Measurements from ENCODE around the gene BMP6.

BMP6 gene

GRCh38 chr6:7747901-7748504 lies 22.1 kb downstream of the BMP6 start:
- DNase-seq, result no peak

DNA sequence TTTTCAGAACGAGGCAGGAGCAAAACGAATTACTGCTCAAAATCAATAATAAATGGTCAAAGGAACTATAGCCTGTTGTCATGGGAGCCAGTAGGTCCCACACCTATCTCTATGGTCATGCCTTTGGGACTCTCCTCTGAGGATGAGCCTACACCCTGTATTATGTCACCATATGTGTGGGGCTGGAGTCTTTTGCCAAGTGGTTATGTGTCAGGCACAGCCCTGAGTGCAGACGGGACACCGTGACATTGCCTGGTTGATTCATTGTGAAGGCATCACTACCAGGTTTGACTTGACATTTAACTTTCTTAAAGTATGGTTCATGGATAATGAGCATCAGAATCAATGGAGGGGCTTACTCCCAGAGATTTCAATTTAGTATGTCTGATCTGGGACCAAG lies 23.6 kb downstream of the BMP6 start:
- no peak for DNase-seq

- no peak for DNase-seq
These were observed 24.3 kb downstream of the BMP6 start for GRCh38 chr6:7750197-7750596.

GRCh38 chr6:7758456-7758855 lies 32.6 kb downstream of the BMP6 start:
- DNase-seq, result peak; percentile 37

DNA sequence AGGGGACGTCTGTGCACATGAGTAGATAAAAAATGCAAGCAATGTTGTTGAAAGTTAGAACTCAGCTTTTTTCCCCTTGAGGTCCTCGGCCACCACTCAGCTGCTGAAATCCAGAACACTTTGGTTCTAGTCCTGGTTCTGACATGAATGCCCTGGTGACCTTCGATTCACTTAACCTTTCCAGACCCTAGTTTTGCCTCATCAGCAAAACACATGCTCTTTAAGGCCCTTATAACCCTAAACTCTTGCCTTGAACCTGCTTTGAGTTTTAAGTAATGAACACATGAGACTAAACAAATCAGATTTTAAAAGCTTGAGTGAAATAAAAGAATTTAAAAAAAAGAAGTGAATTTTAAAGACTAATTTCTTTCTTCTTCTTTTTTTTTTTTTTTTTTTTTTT lies 33.4 kb downstream of the BMP6 start:
- DNase-seq, result no peak

DNA sequence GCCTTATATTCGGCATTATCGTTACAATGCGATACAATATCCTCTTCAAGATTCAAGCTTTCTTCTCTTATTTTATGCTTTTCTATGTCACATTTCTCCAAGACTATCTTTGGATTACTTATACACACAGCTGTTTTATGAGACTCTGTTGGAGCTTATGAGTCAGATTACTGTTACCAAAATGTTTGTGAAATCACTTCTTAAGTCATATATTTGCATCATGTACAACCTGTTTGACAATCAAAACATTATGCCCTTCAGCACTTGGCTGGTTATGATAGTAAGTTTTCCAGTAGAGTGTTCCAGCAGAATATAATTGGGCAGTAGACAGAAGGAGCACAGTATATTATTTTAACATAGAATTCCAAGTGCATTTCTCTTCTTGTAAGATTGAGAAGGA lies 35.2 kb downstream of the BMP6 start:
- DNase-seq, result no peak

- no peak for DNase-seq
These were observed 36.9 kb downstream of the BMP6 start for GRCh38 chr6:7762760-7763159.

- no peak for DNase-seq
These were observed 38.0 kb downstream of the BMP6 start for GRCh38 chr6:7763881-7764280.

DNA sequence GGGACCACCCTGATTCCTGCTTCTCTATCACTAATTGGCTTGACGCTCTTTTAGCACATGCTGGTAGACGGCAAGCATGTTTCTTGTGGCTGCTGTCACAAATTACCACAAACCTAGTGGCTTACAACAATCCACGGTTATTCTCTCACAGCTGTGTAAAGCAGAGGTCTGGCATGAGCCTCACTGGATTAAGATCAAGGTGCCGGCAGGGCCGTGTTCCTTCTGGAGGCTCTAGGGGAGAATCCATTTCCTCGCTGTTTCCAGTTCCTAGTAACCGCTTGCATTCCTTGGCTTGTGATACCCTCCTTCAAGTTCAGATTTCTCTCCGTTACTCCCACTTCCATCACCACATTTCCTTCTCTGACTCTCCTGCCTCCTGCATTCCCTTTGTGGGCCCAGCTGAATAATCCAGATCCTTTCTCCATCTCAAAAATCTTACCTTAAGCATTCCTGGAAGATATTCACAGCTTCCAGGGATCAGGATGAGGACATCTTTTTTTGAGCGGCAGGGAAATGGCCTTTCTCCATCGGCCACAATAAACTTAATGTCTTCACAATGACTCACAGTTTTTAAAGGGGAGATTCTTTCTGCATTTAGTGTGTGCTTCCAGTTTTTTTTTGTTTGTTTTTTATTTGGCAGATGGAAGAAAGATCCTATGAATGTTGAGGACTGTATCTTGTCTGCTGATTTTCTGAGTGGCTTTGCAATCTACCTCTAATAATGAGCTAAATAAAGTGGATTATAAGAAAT lies 39.9 kb downstream of the BMP6 start:
- DNase-seq, result no peak

GRCh38 chr6:7769702-7770101 lies 43.8 kb downstream of the BMP6 start:
- DNase-seq, result no peak

GRCh38 chr6:7770111-7770510 lies 44.2 kb downstream of the BMP6 start:
- no peak for DNase-seq

- no peak for DNase-seq
These were observed 44.7 kb downstream of the BMP6 start for GRCh38 chr6:7770601-7771000.

DNA sequence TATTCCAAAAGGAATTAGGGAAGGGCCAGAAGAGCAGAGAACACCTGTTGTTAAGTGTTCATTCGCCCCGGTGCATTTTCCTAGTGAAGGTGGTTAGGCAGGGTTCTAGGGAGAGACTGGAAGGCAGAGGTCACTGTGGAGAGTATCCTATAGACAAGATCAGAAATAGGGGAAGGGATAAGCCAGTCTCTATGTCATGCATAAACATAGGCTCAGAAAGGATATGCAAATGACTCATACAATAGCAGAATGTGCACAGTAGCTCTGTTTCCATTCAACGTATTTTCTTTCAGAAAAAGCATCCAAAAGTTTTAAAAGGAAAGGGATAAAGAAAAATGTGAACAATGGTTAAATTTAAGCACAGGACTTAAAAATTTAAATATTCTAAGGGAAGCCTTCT lies 47.4 kb downstream of the BMP6 start:
- no peak for DNase-seq

- no peak for DNase-seq
These were observed 48.0 kb downstream of the BMP6 start for GRCh38 chr6:7773914-7774313.

DNA sequence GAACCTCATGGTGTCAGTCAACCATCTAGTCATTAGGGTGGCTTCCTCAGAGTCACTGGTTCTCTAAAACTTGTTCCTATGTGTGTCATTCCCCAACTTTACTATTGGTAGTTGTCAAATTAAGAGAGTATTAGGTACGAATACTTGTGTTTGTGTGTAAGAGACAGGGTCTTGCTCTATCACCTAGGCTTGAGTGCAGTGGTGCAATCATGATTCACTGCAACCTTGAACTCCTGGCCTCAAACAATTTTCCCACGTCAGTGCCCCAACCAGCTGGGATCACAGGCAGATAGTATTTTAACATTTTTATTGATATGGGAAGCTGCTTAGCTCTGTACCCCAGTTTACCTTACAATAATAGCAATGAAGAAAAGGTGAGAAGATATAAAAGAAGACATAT lies 50.6 kb downstream of the BMP6 start:
- no peak for DNase-seq

DNA sequence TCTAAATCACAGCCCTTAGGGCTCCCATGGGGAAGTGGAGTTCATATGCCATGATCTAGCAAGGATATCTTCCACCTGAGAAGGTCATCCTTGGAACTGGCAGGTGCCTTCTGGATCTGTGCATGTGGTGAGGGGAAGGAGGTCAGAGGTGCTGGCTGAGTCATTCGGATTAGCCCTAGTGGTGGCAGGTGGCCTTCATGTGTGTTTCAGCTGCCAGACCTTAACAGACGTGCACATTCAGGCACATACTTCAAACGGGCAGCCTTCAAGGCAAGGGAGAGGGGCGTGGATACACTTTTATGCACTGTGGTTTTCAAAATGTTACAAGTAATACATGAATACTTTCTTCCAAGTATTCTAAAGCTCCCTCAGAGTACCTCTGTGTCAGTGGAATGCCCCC lies 51.2 kb downstream of the BMP6 start:
- no peak for DNase-seq

DNA sequence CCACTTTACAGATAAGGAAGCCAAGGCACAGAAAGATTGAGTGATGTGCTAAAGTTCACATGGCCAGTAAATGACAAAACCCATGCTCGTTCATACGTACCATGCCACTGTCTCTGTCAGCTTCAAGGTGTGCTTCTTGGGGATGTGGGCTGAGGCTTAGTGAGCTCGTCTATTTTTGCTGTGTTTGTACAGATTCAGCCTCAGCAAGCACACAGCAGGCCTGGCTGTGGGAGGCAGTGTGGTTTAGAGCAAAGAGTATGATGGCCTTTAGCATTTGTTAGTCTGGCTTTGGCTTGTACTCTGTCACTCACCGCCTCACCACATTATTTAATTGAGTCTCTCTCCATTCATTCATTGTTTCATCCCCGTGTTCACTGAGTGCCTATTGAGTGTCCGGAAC lies 55.3 kb downstream of the BMP6 start:
- no peak for DNase-seq

DNA sequence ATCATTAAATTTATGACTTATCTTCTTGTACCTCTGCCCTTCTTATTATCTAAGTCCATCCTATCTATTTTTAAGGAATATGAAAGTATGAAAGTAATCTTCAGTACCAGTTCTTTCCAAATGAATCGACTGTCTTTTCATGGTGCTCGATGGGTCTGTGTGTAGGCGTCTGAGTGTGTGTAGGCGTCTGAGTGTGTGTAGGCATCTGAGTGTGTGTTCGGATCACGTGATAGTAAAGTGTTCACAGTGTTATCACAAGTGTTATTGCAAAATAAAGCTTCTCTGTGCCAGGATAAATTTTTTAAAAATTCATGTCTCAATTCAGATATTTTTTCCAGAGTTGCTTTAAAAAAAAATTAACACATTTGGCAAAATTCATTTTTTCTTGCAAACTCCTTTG lies 58.3 kb downstream of the BMP6 start:
- DNase-seq, result no peak

DNA sequence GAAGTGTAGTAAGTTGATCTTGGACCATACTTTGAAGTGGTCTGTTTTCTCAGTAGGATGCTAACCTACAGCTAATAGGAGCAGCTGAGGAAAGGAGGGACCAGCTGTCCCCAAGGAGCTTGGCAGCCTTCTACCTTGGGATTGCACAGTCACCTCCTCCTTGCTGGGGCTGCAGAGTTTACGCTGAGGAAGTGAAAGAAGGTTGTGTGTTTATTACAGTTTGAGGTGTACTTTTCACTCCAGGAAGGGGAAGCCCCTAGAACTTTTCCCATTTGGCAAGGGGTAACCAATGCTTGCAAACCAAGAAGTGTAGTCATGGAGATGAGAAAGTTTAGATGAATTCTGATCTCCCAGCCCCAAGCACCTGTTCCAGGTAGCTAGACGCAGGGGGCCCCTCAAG lies 58.8 kb downstream of the BMP6 start:
- DNase-seq, result no peak

DNA sequence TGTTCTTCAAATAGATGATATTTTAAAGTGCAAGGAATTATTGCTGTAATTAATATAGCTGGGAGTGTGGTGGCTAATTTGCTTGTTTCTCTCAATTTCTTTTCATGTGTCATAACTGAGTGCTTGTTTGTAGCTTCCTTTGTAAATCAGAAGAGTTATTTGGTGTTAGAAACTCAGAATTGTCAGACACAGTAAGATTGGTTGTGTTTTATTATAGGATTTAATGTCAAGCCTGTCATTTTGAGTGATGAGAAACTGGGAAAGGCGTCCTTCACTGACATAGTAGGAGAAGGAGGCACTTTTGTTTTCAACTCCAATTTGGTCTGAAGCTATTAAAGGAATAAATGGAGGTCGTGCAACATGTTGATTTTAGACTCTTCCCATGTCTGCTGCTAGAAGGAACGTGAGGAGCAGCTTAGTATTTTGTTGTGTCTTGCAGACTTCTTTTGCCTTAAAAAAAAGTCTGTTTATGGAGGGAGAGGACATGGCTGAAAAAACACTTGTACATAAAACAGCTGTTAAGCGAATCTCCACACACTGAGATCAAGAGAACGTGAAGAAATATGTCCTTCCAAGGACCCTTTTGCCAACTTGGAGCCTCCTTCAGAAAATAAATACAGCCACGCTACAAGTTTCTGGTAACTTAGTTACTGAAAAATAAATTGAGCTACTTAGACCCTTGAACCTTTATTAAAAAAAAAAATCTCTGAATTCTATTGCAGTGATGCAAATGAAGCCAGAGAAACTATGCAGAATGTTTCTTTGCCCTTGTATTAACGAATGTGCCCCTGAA lies 59.5 kb downstream of the BMP6 start:
- no peak for DNase-seq

DNA sequence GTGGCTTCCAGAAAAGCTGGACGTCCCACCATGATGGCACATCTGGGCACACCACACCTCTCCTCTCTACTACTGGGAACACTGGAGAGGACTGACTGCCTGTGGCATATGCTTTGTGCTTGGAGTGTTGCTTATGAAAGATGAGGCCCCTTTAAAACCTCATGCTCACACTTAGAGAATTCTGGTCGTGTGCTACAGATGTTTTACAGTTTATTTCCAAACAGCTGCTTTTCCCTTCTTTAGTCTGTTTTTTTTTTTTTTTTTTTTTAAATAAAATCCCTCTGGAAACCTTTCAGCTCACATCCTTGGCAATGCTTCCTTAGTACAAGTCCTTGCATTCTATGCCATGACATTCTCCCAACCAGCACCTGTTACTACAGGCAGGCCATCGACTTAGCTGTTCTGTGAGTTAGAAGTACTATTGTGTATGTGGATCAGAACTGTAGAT lies 60.3 kb downstream of the BMP6 start:
- no peak for DNase-seq

DNA sequence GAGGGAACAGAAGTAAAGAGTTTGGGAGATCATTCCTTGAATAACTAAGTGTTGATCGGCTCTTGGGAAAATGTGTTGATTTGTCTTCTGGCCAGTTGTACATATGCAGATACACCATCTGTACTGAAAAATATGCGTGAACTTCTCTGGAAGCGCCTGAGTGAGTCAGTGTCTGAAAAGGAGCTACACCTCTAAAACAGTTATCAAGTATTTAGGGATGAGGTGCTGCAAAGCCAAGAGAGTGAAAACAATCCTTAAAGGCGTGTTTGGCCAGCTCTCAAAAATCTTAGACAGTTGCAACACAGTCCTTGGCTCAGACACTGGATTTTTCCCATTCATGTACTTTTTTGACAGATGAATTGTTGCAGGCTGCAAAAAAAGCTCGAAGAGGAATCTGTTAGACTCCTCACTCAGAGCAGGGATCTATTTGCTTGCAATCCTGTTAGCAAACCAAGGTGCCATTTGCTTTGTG lies 61.3 kb downstream of the BMP6 start:
- DNase-seq, result no peak

- DNase-seq, result no peak
These were observed 61.8 kb downstream of the BMP6 start for GRCh38 chr6:7787731-7788130.

- no peak for DNase-seq
These were observed 68.6 kb downstream of the BMP6 start for GRCh38 chr6:7794509-7794908.

Data from T1000 (cell line).